ENCODE results near the gene ARAP1. TPM values are rescaled to one million over a fixed set of nuclear protein-coding genes. Genes with fewer than 3 reads are reported as not detected.
A peak's percentile ranks its signal among the peaks of the same experiment; 100 is the strongest.

Gene ARAP1
- polyA plus RNA-seq, 1 donor = 61.4 TPM

GRCh38 chr11:72655896-72656464 is 96.2 kb downstream of the ARAP1 start:
- no peak for DNase-seq

GRCh38 chr11:72655014-72655413 is 97.2 kb downstream of the ARAP1 start:
- no peak for DNase-seq

- DNase-seq = no peak
Observed at GRCh38 chr11:72653649-72654048, 98.6 kb downstream of the ARAP1 start.

GRCh38 chr11:72652873-72653630 is 99.2 kb downstream of the ARAP1 start:
- DNase-seq = no peak

- DNase-seq = no peak
Observed at GRCh38 chr11:72652133-72652532, 100.1 kb downstream of the ARAP1 start.

- no peak for DNase-seq
Observed at GRCh38 chr11:72649215-72649976, 102.8 kb downstream of the ARAP1 start.

GRCh38 chr11:72648384-72649136 is 103.6 kb downstream of the ARAP1 start:
- no peak for DNase-seq

GRCh38 chr11:72647882-72648281 is 104.3 kb downstream of the ARAP1 start:
- no peak for DNase-seq

- DNase-seq = no peak
Observed at GRCh38 chr11:72646472-72646871, 105.7 kb downstream of the ARAP1 start.

GRCh38 chr11:72646024-72646423 is 106.2 kb downstream of the ARAP1 start:
- DNase-seq = no peak

GRCh38 chr11:72643547-72643946 is 108.7 kb downstream of the ARAP1 start:
- no peak for DNase-seq

- DNase-seq = peak; percentile 71
Observed at GRCh38 chr11:72642884-72643522, 109.2 kb downstream of the ARAP1 start.

- DNase-seq = peak; percentile 31
Observed at GRCh38 chr11:72642043-72642883, 109.9 kb downstream of the ARAP1 start.

- DNase-seq = no peak
Observed at GRCh38 chr11:72641522-72642042, 110.6 kb downstream of the ARAP1 start.

- no peak for DNase-seq
Observed at GRCh38 chr11:72639502-72640375, 112.5 kb downstream of the ARAP1 start.

- DNase-seq = no peak
Observed at GRCh38 chr11:72637926-72638325, 114.3 kb downstream of the ARAP1 start.

GRCh38 chr11:72637198-72637597 is 115.0 kb downstream of the ARAP1 start:
- no peak for DNase-seq

GRCh38 chr11:72636376-72636775 is 115.8 kb downstream of the ARAP1 start:
- no peak for DNase-seq

GRCh38 chr11:72635933-72636332 is 116.3 kb downstream of the ARAP1 start:
- no peak for DNase-seq

- DNase-seq = no peak
Observed at GRCh38 chr11:72635309-72635915, 116.8 kb downstream of the ARAP1 start.

All from hindlimb muscle (tissue), 1 donor.